Pulmonary artery endothelial cell (primary cell): ENCODE measurements around the gene SPATA25. TPM values are rescaled to one million over a fixed set of nuclear protein-coding genes. Genes with fewer than 3 reads are reported as not detected.
"Not testable (repeated sequence)": the region's sequence is repeated elsewhere in the genome, so short reads cannot be mapped to it uniquely, and the experiment has no call there.

Source experiments
- DNase-seq: peaks from one replicate; pipeline ENCODE4 v3.0.0-alpha.2; 2011; ENCODE audit warnings: low read depth, low spot score
- total RNA-seq: library from RNA; depleted of rRNA; stranded (reverse); fragments of >200 nt; gene quantifications from 2 replicates; pipeline ENCODE4 v1.2.3, GENCODE V29; 2014

SPATA25 gene
- total RNA-seq, 1 donor from 2014 or later = 0.59 TPM

- DNase-seq = no peak
These were observed 7.4 kb upstream of the SPATA25 start for GRCh38 chr20:45894797-45895196.

DNA sequence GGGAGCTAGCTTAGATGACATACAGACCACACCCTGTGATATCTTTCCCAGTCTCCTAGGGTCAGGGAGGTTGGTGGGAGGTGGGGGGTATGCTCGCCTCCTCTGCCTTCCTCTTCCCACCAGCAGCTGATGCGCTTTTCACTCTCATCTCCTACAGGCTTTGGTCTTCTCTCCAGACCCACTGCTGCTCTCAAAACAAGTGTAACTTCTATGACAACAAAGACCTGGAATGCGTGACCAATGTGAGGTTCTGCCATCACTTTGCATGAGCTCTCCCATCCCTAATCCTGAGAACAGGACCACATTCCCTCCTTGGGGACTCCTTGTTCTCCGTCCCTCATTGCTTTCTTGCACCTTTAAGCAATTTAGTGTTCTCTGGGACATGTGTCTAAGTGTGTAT lies 6.4 kb upstream of the SPATA25 start:
- DNase-seq = no peak

- DNase-seq = no peak
These were observed 5.5 kb upstream of the SPATA25 start for GRCh38 chr20:45892828-45893500.

DNA sequence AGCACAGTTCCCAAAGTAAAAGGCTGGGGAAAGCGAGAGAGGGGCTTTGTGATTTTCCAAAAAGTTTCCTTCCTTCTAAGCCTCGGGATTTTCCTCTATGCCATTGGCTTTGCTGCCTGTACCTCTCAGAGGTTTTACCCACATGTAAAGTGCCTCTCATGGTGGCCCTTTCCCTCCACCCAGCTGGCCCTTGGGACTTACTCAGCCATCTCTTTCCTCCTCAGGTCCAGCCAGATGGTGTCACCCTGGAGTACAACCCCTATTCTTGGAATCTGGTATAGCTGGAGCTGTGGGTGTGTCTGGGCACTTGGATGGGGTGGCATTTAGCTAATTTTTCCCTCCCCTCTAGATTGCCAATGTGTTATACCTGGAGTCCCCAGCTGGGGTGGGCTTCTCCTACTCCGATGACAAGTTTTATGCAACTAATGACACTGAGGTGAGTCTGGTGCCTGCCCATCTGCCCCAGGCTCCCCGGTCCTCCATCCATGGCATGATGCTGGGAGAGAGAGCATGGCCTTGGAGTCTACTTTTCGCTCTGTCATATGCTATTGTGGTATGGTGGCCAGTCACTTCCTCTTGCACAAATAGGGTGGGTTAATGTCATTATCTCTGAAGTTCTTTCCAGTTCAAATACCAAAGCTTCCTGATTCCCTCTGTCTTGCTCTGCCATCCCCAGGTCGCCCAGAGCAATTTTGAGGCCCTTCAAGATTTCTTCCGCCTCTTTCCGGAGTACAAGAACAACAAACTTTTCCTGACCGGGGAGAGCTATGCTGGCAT lies 4.8 kb upstream of the SPATA25 start:
- DNase-seq = no peak

GRCh38 chr20:45890985-45891983 lies 3.9 kb upstream of the SPATA25 start, which contains the start of the genes CTSA and NEURL2:
TSS of gene CTSA (plus strand) at chr20:45891335. CDS start at chr20:45891569, 234 bp downstream.
TSS of gene NEURL2 (minus strand) at chr20:45891208. CDS start at chr20:45890991, 217 bp downstream.
- peak; percentile 72 for DNase-seq

GRCh38 chr20:45890077-45890984 lies 2.9 kb upstream of the SPATA25 start:
- DNase-seq = peak; percentile 66

DNA sequence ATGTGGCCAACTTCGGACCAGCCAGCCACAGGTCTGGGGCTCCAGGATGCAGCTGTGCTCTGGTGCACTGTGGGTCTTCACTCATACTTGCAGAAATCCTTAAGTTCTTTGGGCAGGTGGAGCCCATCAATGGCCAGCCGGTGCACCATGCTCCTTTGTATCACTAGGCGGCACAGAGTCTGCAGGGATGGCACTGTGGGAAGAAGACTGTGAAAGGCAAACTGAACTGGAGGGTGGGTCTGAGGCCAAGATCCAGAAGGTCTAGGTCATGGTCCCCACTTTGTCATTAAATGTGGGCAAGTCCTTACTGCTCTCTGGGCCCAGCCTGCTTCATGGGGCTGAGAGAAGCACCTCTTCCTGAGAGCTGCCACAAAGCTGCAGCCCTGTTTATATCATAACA lies 1.3 kb upstream of the SPATA25 start:
- DNase-seq = no peak

DNA sequence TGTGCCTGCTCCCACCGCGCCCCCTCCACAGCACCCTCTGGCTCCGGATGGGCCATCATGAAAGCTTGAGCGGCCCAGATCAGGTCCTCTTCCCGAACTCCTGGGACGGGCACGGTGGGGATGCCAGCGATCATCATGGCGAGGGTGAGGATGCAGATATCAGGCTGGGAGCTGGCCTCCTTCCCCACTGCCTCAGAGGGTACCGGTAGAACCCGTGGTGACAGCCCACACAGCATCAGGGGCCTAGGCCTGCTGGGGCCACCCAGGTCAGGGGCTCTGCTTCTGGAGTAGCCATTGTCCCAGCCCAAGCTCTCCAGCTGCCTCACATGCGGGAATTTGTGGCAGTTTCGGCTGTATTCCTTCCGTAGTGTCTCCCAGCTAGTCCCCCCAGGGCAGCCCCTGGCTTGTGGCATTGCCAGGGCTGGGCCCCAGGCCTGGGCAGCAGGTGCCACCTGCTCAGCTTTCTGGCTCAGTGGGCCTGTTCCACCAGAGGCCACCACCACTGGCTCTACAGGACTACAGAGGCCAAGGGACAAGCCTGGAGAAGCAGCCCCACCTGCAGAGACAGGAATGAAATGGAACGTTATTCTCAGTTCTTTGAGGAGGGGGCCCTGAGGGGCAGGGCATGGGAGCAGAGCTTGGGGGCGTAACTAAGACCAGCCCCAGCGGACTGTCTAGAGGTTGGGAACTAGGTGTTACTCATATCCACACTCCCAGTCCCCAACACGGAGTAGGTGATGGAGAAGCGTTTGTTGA lies 654 bp downstream of the SPATA25 start:
- DNase-seq = no peak

DNA sequence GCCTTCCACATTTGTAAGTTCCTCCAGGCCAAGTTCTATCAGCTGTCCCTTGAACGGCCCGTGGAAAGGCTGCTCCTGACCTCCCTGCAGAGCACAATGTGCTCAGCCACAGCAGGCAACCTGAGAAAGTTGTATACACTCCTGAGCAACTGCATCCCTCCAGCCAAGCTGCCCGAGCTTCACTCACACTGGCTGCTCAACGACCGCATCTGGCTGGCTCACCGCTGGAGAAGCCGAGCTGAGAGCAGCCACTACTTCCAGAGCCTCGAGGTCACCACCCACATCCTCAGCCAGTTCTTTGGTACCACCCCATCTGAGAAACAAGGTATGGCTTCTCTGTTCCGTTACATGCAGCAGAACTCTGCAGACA lies 4.3 kb downstream of the SPATA25 start:
- DNase-seq = no peak

GRCh38 chr20:45882469-45883099 lies 4.8 kb downstream of the SPATA25 start:
- no peak for DNase-seq

DNA sequence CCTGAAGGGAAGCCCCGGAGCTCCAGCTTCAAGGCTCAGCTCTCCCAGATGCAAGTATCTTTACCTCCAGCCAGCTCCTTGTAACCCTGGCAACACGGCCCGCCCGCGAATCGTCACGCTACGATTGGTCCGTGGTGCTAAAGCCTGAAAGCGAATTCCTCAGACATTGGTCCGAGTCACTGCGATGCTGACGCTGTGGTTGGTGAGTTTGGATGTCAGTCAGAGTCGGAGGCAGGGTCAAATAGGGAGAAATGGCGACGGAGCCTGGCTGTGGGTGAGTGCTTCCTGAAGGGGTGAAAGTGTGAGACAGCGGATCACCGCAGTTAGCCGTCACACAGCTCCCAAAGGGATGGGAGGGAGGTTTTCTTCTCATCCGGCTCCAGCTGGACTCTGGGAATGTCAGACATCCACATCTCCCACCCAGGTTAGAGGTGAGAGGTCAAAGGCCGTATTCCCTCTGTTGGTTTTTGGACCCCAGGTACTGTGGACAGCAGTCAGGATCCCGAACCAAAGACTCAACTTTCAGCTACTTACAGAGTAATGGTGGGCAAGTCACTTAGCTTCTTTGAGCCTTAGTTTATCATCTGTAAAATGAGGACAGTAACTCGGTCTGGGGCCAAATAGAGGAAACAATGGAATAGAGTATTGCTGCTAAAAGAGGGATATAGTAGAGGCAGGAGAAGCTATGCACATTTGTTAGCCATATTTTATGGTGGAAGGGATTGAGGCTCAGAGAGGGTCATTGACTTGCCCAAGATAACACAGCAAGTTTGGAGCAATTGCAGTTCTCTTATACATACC lies 6.2 kb downstream of the SPATA25 start, which contains the start of gene ZSWIM1:
TSS of gene ZSWIM1 (plus strand) at position 240 of the 801 bp plus-strand sequence. CDS start 1,366 bp downstream, outside the sequence.
- DNase-seq = peak; percentile 96

GRCh38 chr20:45878076-45878761 lies 9.2 kb downstream of the SPATA25 start:
- DNase-seq = no peak

GRCh38 chr20:45874576-45874975 lies 12.8 kb downstream of the SPATA25 start:
- DNase-seq = no peak

DNA sequence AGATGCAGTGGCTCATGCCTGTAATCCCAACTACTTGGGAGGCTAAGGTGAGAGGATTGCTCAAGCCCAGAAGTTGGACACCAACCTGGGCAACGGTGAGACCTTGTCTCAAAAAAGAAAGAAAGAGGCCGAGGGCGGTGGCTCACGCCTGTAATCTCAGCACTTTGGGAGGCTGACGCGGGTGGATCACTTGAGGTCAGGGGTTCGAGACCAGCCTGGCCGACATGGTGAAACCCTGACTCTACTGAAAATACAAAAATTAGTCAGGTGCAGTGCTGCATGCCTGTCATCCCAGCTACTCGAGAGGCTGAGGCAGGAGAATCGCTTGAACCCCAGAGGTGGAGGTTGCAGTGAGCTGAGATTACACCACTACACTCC lies 13.3 kb downstream of the SPATA25 start:
- DNase-seq = not testable (repeated sequence)

DNA sequence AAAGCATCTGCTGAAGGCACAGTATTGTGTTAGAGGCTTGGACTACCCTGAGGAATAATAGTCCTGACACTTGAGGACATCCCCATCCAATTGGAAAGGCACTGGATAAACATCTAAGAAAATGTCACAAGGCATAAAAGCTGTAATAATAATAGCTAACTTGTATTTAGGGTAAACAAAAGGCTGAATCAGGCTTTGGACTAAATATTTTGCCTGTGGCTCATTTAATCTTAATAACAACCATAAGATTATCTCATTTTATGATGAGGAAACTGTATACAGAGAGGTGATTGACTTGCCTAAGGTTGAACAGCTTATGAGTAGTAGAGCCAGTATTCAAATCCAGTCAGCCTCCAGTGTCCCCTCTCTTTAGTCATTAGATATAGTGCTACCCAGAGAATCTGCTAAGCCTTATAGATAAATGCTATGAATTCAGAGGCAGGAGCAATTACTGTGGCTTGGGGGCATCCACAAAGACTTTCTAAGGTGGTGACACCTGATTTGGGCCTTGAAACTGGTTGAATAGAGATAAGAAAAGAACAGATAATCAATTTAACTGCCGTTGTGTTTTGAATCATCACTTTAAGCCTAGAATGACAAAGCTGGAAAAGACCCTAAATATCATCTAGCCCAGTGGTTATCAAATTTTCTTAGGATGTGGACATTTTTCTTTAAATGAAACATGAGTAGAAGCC lies 13.9 kb downstream of the SPATA25 start:
- no peak for DNase-seq

DNA sequence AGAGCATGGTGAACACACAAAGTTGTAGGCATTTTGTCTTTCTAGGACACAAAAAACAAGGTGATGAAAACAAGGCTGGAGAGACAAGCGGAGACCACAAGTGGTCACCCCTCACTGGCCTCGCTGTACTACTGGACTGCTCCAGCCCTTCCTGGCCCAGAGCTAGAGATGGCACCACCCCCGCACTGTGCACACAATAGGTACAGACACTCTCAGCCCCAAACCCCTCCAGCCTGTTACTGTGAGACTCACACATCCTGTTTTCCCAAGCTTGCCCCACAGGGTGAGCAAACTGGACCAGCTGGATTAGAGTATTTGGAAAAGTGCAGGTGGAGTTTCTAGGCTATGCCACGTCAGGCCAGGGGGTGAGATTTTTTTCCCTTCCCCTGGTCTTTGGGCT lies 14.8 kb downstream of the SPATA25 start:
- DNase-seq = no peak

DNA sequence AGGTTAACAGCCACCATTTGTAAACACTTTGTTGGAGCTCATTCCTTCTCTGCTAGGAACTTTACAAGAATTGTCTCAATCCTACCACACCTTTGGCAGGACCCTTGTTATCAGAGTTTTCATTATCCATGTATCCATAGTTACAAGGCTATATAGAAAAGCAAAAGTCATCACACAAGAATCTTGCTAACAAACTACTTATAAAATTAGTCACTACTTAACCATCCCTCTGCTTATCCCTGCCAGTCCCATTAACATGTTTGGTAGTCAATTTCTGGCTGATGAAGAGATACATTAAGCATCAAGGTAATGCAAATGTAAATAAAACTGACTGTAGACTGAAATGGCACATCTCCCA lies 19.6 kb downstream of the SPATA25 start:
- no peak for DNase-seq
